GM21447 (cell line): ENCODE results near the gene RENBP.

Source experiments
- ATAC-seq: cut with Tn5 transposase; IDR thresholded peaks from one replicate; pipeline ENCODE4 v1.9.1; 2021; ENCODE audit not compliant: unreplicated experiment

The RENBP gene

DNA sequence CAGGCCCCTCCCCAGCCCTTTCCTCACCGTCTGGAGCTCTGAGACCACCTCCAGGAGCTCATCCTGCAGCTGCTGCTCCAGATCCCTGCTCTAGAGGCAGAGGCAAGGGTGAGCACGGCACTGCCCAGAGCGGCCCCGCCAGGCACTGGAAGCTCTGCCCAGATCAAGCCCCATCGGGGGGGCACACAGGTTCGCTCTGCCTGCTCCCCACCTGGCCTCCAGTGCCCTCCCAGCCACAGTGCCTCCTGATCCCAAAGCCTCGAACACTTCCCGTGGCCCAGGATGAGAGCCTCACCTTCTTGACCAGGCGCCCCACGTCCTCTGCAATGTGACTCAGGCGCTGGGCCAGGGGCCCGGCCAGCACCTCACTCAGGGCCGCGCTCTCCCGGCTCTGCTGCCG, 23.4 kb downstream of the RENBP start:
- ATAC-seq: no peak

- ATAC-seq: no peak
These were observed 23.9 kb downstream of the RENBP start for GRCh38 chrX:153920546-153920945.

GRCh38 chrX:153919281-153919680, 25.2 kb downstream of the RENBP start:
- no peak for ATAC-seq

DNA sequence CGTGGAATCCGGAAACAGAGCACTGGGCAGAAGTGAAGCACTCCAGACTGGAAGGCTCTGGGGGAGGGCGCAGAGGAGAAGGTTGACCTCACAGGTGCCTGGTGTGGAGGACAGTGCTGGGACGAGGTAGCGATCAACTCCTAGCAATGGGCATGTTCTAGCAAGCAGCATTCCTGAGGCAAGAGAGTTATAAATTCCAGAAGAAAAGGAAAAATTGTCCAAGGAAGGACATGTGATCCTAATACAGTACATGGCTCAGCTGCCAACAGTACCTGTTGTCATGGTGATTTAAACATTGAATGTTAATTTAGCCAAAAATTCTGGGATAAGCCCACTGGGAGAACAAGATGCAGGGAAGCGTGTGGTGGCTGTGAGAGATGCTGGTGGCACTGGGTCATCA, 26.6 kb downstream of the RENBP start:
- no peak for ATAC-seq

DNA sequence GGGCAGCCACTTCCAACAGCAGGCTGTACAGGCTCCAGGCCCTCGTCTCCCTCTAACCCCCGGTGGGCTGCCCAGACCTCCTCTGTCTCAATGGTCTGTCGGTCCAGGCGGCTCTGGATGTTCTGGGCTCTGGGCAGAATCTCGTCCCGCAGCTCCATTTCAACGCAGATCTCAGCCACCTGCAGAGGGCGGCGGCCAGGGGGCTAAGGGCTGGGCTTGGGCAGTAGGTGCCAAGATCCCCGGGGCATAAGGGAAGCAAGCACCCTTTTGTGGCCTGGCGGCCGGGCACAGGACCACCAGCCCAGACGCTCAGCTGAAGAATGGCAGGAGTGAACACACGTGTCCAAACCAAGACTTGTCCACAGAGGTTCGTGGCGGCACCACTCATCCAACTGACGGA, 30.7 kb downstream of the RENBP start:
- no peak for ATAC-seq

DNA sequence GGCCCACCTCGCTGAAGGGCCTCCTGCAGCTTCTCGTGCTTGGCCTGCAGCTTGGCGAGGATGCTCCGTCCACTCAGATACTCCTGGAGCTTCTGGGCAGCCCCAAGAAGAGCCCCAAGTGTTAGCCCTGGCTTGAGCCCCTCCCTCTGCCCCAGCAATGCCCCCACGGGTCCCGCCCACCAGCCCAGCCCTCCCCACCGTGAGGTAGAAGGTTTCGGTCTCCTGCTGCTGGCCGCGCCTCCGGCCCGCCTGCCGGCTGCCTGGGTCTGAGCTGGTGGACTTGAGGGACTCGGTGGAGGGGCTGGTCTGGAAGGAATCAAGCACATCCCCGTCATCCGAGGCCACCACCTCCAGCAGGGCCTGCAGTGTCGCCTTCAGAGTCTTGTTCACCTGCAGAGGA, 31.2 kb downstream of the RENBP start:
- ATAC-seq: no peak

DNA sequence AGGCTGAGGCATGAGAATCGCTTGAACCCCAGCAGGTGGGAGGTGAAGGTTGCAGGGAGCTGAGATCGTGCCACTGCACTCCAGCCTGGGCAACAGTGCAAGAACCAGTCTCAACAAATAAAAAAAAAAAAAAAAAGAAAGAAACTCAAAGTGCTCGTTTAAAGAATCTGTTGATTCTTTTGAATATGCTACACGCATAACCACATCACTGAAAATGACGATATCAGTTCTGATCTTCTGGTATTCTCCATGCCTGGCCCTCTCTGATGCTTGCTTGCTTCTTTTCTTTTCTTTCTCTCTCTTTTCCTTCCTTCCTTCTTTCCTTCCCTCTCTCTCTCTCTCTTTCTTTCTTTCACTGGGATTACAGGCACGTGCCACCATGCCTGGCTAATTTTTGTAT, 32.6 kb downstream of the RENBP start:
- no peak for ATAC-seq

DNA sequence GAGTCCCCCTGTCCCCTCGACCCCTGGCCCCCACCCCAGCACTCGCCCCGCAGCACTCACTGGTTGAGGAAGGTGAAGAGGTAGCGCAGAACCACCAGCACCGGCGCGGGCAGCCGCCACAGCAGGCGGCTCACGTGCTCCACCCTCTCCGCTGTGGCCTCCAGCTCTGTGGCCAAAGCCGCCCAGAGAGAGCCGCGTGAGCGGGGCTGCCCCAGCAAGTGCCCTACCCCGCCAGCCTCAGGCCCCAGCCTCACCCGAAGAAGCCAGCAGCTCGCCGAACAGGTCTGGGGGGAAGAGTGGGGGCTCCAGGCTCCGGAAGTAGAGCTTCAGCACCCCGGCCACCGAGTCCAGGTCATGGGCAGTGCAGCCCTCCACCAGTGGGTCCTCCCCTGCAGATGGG, 34.0 kb downstream of the RENBP start:
- no peak for ATAC-seq

DNA sequence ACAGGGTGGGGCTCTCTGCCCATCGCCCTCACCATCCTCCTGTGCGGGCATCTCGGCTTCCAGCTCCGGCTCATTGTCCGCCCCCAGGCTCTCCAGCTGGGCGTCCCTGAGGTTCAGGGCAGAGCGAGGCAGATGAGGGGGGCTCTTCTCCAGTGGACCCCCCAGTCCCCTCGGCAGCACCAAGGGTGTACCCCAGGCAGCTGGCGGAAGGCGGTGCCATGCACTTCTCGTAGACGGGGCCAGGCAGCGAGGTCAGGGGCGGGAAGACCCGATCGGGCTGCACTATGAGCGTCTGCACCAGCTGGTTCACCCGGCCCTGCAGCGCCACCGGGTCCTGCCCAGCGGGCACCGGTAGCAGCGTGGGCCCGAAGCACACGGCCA, 34.5 kb downstream of the RENBP start:
- no peak for ATAC-seq

DNA sequence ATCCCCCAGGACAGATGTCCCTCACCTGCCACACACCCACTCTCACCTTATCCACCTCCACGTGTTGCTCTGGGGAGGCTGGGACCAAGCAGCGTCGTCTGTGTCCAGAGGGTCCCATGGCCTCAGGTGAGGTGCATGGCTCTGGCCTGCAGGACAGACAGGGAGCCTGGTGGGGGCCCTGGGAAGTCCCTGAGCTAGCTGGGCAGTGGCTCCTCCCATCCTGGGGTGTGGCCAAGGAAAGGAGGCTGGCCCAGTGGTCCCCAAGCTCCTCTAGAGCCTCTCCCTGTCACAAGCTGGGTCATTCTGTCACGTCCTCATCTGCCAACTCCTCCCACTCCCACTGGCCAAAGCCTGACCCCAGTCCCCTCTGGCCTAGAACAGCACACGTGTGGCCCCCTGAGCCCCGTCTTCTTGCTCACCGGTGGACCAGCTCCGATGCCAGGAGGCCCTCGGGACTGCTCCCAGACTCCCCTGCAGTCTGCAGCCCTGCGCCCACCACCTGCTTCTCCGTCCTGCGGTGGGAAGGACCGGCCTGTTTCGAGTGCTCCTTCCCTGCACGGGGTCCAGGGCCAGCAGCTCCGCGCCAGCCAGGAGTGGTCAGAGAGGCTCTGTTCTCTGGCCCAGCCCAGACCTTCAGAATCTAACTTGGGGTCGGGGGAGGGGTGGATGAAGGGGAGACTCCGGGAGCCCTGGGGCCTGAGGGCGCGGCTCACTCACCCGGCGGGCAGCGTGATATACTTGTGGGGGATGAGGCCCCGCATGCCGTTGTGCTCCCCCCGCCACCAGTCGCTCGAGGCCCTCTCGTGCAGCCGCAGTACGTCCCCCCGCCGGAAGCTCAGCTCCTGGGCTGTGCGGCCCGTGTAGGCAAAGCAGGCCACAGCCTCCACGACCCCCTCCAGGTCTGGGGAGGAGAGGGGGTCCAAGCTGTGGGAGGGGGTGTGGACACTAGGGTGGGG, 35.1 kb downstream of the RENBP start:
- no peak for ATAC-seq

GRCh38 chrX:153908219-153908860, 36.1 kb downstream of the RENBP start:
- ATAC-seq: no peak

GRCh38 chrX:153907456-153907855, 37.0 kb downstream of the RENBP start:
- no peak for ATAC-seq

DNA sequence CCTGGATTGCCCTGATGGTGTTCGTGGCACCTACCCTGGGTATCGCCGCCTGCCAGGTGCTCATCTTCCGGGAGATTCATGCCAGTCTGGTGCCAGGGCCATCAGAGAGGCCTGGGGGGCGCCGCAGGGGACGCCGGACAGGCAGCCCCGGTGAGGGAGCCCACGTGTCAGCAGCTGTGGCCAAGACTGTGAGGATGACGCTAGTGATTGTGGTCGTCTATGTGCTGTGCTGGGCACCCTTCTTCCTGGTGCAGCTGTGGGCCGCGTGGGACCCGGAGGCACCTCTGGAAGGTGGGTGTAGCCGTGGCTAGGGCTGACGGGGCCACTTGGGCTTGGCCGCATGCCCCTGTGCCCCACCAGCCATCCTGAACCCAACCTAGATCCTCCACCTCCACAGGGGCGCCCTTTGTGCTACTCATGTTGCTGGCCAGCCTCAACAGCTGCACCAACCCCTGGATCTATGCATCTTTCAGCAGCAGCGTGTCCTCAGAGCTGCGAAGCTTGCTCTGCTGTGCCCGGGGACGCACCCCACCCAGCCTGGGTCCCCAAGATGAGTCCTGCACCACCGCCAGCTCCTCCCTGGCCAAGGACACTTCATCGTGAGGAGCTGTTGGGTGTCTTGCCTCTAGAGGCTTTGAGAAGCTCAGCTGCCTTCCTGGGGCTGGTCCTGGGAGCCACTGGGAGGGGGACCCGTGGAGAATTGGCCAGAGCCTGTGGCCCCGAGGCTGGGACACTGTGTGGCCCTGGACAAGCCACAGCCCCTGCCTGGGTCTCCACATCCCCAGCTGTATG, 38.1 kb downstream of the RENBP start:
- no peak for ATAC-seq

GRCh38 chrX:153905481-153906095, 38.9 kb downstream of the RENBP start:
- ATAC-seq: no peak

DNA sequence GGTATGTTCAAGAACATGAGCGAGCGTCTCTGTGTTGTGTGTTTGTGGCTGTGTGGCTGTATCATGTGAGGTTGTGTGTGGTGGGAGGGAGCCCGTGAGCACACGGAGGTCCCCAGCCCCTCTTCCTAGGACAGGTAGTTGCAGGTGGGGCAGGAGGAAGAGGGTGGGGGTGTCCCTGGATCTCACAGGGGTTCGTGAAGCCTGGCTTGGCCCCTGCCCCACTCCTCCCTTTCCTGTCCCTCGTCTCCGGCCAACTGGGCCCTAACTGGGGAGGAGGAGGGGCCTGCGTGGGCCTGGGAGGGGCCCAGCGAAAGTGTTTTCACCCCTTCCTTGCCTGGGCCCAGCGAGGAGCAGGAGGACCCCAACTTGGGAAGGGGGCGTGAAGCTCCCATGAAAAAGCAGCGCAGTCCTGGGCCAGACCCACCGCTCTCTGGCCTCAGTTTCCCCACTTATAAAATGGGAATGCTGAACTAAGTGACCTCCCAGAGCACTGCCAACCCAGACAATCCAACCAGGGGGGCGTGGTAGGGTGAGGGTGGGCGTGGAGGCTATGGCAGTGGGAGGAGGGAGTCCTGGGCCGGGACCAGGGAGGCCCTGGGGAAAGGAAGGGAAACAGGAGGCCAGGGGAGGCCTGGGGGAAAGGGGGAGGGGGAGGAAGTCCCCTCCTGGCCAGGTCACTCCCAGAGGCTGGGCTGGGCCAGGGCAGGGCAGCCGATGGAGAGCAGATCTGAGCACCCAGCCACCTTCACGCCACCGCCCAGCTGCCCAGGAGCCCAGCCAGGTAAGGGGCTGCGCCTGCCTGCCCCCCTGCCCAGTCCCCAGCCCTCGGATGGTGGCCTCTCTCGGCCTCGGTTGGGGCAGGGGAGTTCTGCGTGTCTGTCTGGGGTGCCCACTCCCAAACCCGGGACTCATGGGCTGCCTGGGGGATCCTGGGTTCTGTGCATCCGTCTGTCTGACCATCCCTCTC, 40.2 kb downstream of the RENBP start, which contains the start of gene AVPR2:
Gene AVPR2, plus strand, starts transcription at position 683 of the 967 bp plus-strand sequence. CDS start 473 bp downstream, outside the sequence.
- ATAC-seq: no peak

DNA sequence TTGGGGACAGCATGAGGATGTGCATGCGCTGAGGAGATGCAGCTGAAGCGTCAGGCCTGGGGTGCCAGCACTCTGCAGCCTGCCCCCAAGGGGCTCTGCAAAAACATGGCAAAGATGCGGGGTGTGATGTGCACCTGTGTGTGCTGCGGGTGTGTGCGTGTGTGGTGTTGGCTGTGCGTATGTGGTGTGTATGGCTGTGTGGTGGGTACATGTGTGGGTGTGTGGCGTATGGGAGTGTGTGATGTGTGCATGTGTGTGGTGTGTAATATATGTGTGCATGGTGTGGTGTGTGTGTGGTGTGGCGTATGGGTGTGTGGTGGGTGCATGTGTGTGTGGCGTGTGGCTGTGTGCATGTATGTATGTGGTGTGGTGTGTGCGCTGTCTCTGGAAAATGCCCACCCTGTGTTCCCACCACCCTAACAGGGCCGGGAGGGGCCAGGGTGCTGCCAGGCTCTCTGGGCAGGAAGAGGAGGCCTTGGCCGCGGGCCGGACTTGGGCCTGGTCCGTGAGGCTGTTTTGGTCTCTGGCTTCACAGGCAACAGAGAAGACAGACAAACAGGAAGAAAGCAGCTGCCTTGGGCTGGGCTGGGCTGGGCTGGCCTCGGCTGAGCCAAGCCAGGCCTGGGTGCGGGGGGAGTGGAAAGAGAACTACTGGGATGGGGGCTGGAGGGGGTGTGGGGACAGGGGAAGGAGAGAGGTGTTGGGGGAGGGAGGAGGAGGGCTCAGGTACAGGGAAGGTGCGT, 41.0 kb downstream of the RENBP start:
- ATAC-seq: no peak

- no peak for ATAC-seq
These were observed 42.1 kb downstream of the RENBP start for GRCh38 chrX:153902385-153902784.

DNA sequence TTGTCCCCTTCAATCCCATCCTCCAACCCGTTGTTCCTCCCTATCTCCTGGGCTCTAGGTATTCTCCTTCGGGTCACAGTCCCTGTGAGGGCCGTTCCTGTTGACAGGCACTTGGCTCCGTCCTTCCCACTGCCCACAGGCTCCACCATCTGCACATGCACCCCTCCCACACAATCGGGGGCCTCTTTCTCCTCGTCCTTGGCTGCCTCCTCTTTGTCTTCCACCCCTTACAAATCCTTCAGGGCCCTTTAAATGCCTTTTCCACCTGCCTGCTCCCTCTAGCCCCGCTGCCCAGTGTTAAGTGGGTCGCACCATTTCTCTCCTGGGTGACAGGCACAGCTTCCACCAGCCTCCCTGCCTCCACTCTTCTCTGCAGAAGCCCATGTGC, 42.7 kb downstream of the RENBP start:
- ATAC-seq: no peak
